Gastrocnemius medialis (tissue), 4 donors: ENCODE measurements around the gene ZFHX2.
"Not testable (repeated sequence)": the region's sequence is repeated elsewhere in the genome, so short reads cannot be mapped to it uniquely, and the experiment has no call there.

Source experiments
- POLR2A ChIP-seq, 2 donors: fragments of 450-650 bp; IDR thresholded peaks; one replicate each; pipeline ENCODE4 v1.6.1; 2017; ENCODE audit warnings: antibody characterized with exemption in 2 of 2, mild to moderate bottlenecking in 2 of 2, moderate library complexity in 2 of 2
- TF ChIP-seq, protein P1 (sequence below), 5 experiments: fragments of 450-650 bp in 3 of 5; fragments of 200-600 bp in 2 of 5; sonication (generic) in 2 of 5; IDR thresholded peaks in 4 of 5; conservative IDR thresholded peaks in 1 of 5; 1 replicate in 4 of 5; 2 replicates in 1 of 5; pipeline ENCODE4 v1.5.1; 2016 to 2019; ENCODE audit warnings: antibody characterized with exemption in 5 of 5, mild to moderate bottlenecking in 3 of 5, moderate library complexity in 3 of 5

DNA sequence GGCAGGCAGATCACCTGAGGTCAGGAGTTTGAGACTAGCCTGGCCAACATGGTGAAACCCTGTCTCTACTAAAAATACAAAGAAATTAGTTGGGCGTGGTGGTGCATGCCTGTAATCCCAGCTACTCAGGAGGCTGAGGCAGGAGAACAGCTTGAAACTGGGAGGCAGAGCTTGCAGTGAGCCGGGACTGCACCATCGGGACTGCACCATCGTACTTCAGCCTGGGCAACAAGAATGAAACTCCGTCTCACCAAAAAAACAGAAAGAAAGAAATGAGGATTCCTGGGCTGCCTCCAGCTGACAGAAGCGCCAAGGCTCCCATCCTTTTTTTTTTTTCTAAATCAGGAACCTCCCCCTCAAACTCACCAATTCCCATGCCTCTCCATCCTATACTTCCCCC, 14.7 kb downstream of the ZFHX2 start:
- TF ChIP-seq, protein P1, sequence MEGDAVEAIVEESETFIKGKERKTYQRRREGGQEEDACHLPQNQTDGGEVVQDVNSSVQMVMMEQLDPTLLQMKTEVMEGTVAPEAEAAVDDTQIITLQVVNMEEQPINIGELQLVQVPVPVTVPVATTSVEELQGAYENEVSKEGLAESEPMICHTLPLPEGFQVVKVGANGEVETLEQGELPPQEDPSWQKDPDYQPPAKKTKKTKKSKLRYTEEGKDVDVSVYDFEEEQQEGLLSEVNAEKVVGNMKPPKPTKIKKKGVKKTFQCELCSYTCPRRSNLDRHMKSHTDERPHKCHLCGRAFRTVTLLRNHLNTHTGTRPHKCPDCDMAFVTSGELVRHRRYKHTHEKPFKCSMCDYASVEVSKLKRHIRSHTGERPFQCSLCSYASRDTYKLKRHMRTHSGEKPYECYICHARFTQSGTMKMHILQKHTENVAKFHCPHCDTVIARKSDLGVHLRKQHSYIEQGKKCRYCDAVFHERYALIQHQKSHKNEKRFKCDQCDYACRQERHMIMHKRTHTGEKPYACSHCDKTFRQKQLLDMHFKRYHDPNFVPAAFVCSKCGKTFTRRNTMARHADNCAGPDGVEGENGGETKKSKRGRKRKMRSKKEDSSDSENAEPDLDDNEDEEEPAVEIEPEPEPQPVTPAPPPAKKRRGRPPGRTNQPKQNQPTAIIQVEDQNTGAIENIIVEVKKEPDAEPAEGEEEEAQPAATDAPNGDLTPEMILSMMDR (IDR thresholded peaks at IDR 0.05 in 4 of 5, conservative IDR thresholded peaks at IDR 0.05 in 1 of 5) = not testable (repeated sequence)
- not testable (repeated sequence) for TF ChIP-seq POLR2A (IDR thresholded peaks at IDR 0.05)
